SK-N-SH (cell line): ENCODE measurements around the gene GGTLC1. TPM values are rescaled to one million over a fixed set of nuclear protein-coding genes. Genes with fewer than 3 reads are reported as not detected.

Experiments
- CTCF ChIA-PET: fragments of 300-600, 350-600 bp; formaldehyde crosslinking; extraction: SDS; loops from one replicate; lab custom pipeline; 2021; lab: Yijun Ruan, JAX
- POLR2A ChIA-PET: fragments of 350-600 bp; sonication (Branson Sonifier 250); formaldehyde crosslinking; extraction: SDS; loops from one replicate; lab custom pipeline; 2020; ENCODE audit warnings: antibody characterized with exemption, inconsistent platforms; lab: Yijun Ruan, JAX
- DNase-seq: peaks from one replicate; pipeline ENCODE4 v3.0.0; 2012
- H2AFZ ChIP-seq: fragments of 200-600 bp; sonication (generic); 2 replicates; pipeline ENCODE4 v1.8.1; 2016; ENCODE audit warnings: antibody characterized with exemption, mild to moderate bottlenecking, low read depth
- H3F3A ChIP-seq: fragments of 200-600 bp; sonication (generic); replicated peaks from 2 replicates; pipeline ENCODE3; 2016; ENCODE audit warnings: antibody characterized with exemption, mild to moderate bottlenecking; ENCODE audit not compliant: insufficient read depth
- H3K27ac ChIP-seq, 2 experiments: fragments of 200-500 bp in 1 of 2; fragments of 200-600 bp in 1 of 2; sonication (Bioruptor generic) in 1 of 2; sonication (generic), shearing (Covaris generic) in 1 of 2; 2 replicates each; pipeline versions ENCODE4 v1.5.1 to v1.6.1; 2014 to 2016; ENCODE audit warnings: low read depth in 2 of 2, inconsistent platforms in 1 of 2, low read length in 1 of 2, mild to moderate bottlenecking in 1 of 2, mixed read lengths in 1 of 2
- H3K27me3 ChIP-seq: fragments of 200-600 bp; sonication (generic), shearing (Covaris generic); 2 replicates; pipeline ENCODE4 v1.6.1; 2016; ENCODE audit warnings: mixed run types; ENCODE audit not compliant: insufficient read depth
- H3K36me3 ChIP-seq, 2 experiments: fragments of 200-500 bp in 1 of 2; fragments of 200-600 bp in 1 of 2; sonication (Bioruptor generic) in 1 of 2; sonication (generic) in 1 of 2; replicated peaks in 1 of 2; 2 replicates each; pipeline versions ENCODE3 to v1.5.1; 2014 to 2016; ENCODE audit warnings: low read length in 1 of 2, mild to moderate bottlenecking in 1 of 2; ENCODE audit not compliant: insufficient read depth in 2 of 2, control insufficient read depth in 1 of 2
- H3K4me1 ChIP-seq, 2 experiments: fragments of 200-500 bp in 1 of 2; fragments of 200-600 bp in 1 of 2; sonication (Bioruptor generic) in 1 of 2; sonication (generic), shearing (Covaris generic) in 1 of 2; 2 replicates each; pipeline versions ENCODE4 v1.5.1 to v1.6.1; 2014 to 2016; ENCODE audit warnings: low read depth in 1 of 2, low read length in 1 of 2, mixed run types in 1 of 2; ENCODE audit not compliant: insufficient read depth in 2 of 2, control insufficient read depth in 1 of 2
- H3K4me2 ChIP-seq: fragments of 200-600 bp; sonication (generic), shearing (Covaris generic); 2 replicates; pipeline ENCODE4 v1.6.1; 2017; ENCODE audit warnings: mixed run types
- H3K4me3 ChIP-seq, 2 experiments: fragments of 200-500 bp in 1 of 2; fragments of 200-600 bp in 1 of 2; sonication (Bioruptor generic) in 1 of 2; sonication (generic), shearing (Covaris generic) in 1 of 2; 2 replicates each; pipeline versions ENCODE4 v1.5.1 to v1.8.1; 2014 to 2016; ENCODE audit warnings: low read depth in 2 of 2, inconsistent platforms in 1 of 2, low read length in 1 of 2, mild to moderate bottlenecking in 1 of 2, mixed read lengths in 1 of 2, moderate library complexity in 1 of 2
- H3K79me2 ChIP-seq: fragments of 200-600 bp; sonication (generic); 2 replicates; pipeline ENCODE4 v1.8.1; 2017; ENCODE audit warnings: mild to moderate bottlenecking; ENCODE audit not compliant: insufficient read depth
- H3K9ac ChIP-seq: fragments of 200-600 bp; sonication (generic); 2 replicates; pipeline ENCODE4 v1.6.1; 2017; ENCODE audit warnings: mixed run types
- H3K9me2 ChIP-seq: fragments of 200-600 bp; sonication (generic); 2 replicates; pipeline ENCODE4 v1.6.1; 2017; ENCODE audit warnings: mixed run types
- H3K9me3 ChIP-seq: fragments of 200-600 bp; sonication (generic); 2 replicates; pipeline ENCODE4 v1.6.1; 2017; ENCODE audit warnings: mixed run types, mild to moderate bottlenecking, moderate library complexity
- H4K20me1 ChIP-seq: fragments of 200-600 bp; sonication (generic); 2 replicates; pipeline ENCODE4 v1.6.1; 2017; ENCODE audit warnings: mild to moderate bottlenecking, mixed run types; ENCODE audit not compliant: insufficient read depth
- CHD2 ChIP-seq: fragments of 150-350 bp; IDR thresholded peaks from 2 replicates; pipeline ENCODE4 v1.6.1; 2018; ENCODE audit warnings: low read length; ENCODE audit not compliant: partially characterized antibody
- FOSL2 ChIP-seq: IDR thresholded peaks from 2 replicates; pipeline ENCODE4 v1.4.0; 2012; ENCODE audit warnings: low read depth, mild to moderate bottlenecking, moderate library complexity, borderline replicate concordance
- FOXM1 ChIP-seq: IDR thresholded peaks from 2 replicates; pipeline ENCODE4 v1.4.0; 2012; ENCODE audit warnings: low read depth, mild to moderate bottlenecking
- GABPA ChIP-seq: IDR thresholded peaks from 2 replicates; pipeline ENCODE4 v1.4.0; 2012; ENCODE audit warnings: low read depth, mild to moderate bottlenecking
- JUND ChIP-seq: IDR thresholded peaks from 2 replicates; pipeline ENCODE4 v1.4.0; 2012
- NRF1 ChIP-seq: IDR thresholded peaks from 2 replicates; pipeline ENCODE4 v1.6.1; 2012; ENCODE audit warnings: low read depth, mild to moderate bottlenecking, low read length
- POLR2AphosphoS5 ChIP-seq: IDR thresholded peaks from 2 replicates; pipeline ENCODE4 v1.6.1; 2012; ENCODE audit warnings: low read depth, low read length
- RCOR1 ChIP-seq: fragments of 150-350 bp; IDR thresholded peaks from 2 replicates; pipeline ENCODE4 v1.6.1; 2017; ENCODE audit warnings: antibody characterized with exemption, low read length
- SIN3A ChIP-seq: IDR thresholded peaks from 2 replicates; pipeline ENCODE4 v1.6.1; 2012; ENCODE audit warnings: low read depth, mild to moderate bottlenecking, low read length, moderate library complexity, borderline replicate concordance
- SMC3 ChIP-seq: IDR thresholded peaks from 2 replicates; pipeline ENCODE4 v1.6.1; 2012; ENCODE audit warnings: low read depth, low read length, improper control_type of control experiment
- TEAD4 ChIP-seq: IDR thresholded peaks from 2 replicates; pipeline ENCODE4 v1.4.0; 2012; ENCODE audit warnings: mild to moderate bottlenecking, borderline replicate concordance; ENCODE audit not compliant: insufficient read depth
- ZBTB33 ChIP-seq: IDR thresholded peaks from 2 replicates; pipeline ENCODE4 v1.4.0; 2012; ENCODE audit warnings: low read depth, borderline replicate concordance
- WGBS: methylation state at CpG from one replicate; pipeline ENCODE4 v1.1.6; 2017; ENCODE audit warnings: low lambda C conversion rate; 5-methylcytosine and 5-hydroxymethylcytosine counted together
- polyA plus RNA-seq, 3 experiments: library from polyadenylated mRNA; depleted of rRNA; stranded (reverse); fragments of >200 nt; gene quantifications; 2 replicates each; pipeline ENCODE4 v1.2.3, GENCODE V29; 2012
- TF ChIP-seq, protein P1 (sequence below): IDR thresholded peaks from 2 replicates; pipeline ENCODE4; 2012
- TF ChIP-seq, protein P2 (sequence below): IDR thresholded peaks from 2 replicates; pipeline ENCODE4 v1.4.0; 2012; ENCODE audit warnings: low read depth, borderline replicate concordance
- TF ChIP-seq, protein P3 (sequence below): IDR thresholded peaks from 2 replicates; pipeline ENCODE4 v1.6.1; 2012; ENCODE audit warnings: mild to moderate bottlenecking, low read depth, low read length, moderate library complexity

GGTLC1 gene
- polyA plus RNA-seq, 1 of the 3 experiments (the other 2 are of a cell fraction): not detected

DNA sequence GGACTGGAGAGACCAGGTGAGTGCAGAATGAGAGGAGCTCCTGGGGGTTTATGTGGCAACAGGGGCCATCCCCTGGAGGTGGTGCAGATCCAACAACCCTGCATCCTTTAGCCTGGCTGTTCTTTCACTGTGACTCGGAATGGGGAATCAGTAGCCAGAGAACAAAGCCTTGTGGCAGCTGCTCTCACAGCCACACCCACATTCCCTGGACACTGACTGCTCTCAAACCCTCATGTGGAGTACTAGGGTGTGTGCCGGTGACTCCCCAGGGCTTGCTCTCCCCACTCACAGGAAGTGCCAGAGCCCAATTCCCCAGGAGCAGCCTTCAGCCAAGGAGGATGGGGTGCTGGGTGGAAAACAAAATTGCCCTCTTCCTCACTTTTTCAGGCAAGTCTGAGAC, 30.2 kb upstream of the GGTLC1 start:
- Histone ChIP-seq H3K4me1 (no peaks in the 10 kb centered on the region), H3K9me2 (no peaks in the 10 kb centered on the region), H3K27ac (no peak overlapping the region), H2AFZ (no peak overlapping the region), H3F3A (no peaks in the 10 kb centered on the region), H3K4me2 (no peak overlapping the region), H3K9ac (no peak overlapping the region), H3K4me3 (no peak overlapping the region), H4K20me1 (no peaks in the 10 kb centered on the region), H3K27me3 (no peaks in the 10 kb centered on the region; the same call in 1 of the 2 replicates)
- CTCF ChIA-PET: interaction anchor here (1.3 kb wide), 1 partner anchor 81 kb away, joined by 4 read pairs; no protein-coding TSS in a partner anchor
- WGBS: 17% methylated on average over 1 of the region's 2 CpGs
- TF ChIP-seq GABPA: no peak
- TF ChIP-seq FOSL2: no peak
- TF ChIP-seq, protein P1, sequence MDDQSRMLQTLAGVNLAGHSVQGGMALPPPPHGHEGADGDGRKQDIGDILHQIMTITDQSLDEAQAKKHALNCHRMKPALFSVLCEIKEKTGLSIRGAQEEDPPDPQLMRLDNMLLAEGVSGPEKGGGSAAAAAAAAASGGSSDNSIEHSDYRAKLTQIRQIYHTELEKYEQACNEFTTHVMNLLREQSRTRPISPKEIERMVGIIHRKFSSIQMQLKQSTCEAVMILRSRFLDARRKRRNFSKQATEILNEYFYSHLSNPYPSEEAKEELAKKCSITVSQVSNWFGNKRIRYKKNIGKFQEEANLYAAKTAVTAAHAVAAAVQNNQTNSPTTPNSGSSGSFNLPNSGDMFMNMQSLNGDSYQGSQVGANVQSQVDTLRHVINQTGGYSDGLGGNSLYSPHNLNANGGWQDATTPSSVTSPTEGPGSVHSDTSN: no peak
- TF ChIP-seq ZBTB33: no peak
- no peak for TF ChIP-seq SMC3
- TF ChIP-seq RCOR1: no peak
- no peak for TF ChIP-seq TEAD4
- TF ChIP-seq, protein P2, sequence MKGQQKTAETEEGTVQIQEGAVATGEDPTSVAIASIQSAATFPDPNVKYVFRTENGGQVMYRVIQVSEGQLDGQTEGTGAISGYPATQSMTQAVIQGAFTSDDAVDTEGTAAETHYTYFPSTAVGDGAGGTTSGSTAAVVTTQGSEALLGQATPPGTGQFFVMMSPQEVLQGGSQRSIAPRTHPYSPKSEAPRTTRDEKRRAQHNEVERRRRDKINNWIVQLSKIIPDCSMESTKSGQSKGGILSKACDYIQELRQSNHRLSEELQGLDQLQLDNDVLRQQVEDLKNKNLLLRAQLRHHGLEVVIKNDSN: no peak
- no peak for TF ChIP-seq FOXM1
- TF ChIP-seq CHD2: no peak
- no peak for TF ChIP-seq JUND
- no peak for TF ChIP-seq POLR2AphosphoS5
- TF ChIP-seq NRF1: no peak
- TF ChIP-seq, protein P3, sequence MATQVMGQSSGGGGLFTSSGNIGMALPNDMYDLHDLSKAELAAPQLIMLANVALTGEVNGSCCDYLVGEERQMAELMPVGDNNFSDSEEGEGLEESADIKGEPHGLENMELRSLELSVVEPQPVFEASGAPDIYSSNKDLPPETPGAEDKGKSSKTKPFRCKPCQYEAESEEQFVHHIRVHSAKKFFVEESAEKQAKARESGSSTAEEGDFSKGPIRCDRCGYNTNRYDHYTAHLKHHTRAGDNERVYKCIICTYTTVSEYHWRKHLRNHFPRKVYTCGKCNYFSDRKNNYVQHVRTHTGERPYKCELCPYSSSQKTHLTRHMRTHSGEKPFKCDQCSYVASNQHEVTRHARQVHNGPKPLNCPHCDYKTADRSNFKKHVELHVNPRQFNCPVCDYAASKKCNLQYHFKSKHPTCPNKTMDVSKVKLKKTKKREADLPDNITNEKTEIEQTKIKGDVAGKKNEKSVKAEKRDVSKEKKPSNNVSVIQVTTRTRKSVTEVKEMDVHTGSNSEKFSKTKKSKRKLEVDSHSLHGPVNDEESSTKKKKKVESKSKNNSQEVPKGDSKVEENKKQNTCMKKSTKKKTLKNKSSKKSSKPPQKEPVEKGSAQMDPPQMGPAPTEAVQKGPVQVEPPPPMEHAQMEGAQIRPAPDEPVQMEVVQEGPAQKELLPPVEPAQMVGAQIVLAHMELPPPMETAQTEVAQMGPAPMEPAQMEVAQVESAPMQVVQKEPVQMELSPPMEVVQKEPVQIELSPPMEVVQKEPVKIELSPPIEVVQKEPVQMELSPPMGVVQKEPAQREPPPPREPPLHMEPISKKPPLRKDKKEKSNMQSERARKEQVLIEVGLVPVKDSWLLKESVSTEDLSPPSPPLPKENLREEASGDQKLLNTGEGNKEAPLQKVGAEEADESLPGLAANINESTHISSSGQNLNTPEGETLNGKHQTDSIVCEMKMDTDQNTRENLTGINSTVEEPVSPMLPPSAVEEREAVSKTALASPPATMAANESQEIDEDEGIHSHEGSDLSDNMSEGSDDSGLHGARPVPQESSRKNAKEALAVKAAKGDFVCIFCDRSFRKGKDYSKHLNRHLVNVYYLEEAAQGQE: no peak
- no peak for TF ChIP-seq SIN3A
- TF ChIP-seq, all 33 proteins: peak for 0
- no peak for DNase-seq
- Histone ChIP-seq H3K79me2 (no peaks in the 10 kb centered on the region), H3K36me3 (no peaks in the 10 kb centered on the region), H3K9me3 (no peaks in the 10 kb centered on the region)
- POLR2A ChIA-PET: no interaction called here
